ENCODE data around the gene USB1.

The USB1 gene

GRCh38 chr16:58035356-58036170, 34.4 kb downstream of the USB1 start:
- DNase-seq, result no peak

- DNase-seq, result no peak
Measured at GRCh38 chr16:58036943-58037342, 35.7 kb downstream of the USB1 start.

- DNase-seq, result no peak
Measured at GRCh38 chr16:58037365-58038057, 36.3 kb downstream of the USB1 start.

- no peak for DNase-seq
Measured at GRCh38 chr16:58038219-58038641, 37.0 kb downstream of the USB1 start.

- DNase-seq, result no peak
Measured at GRCh38 chr16:58039829-58040495, 38.8 kb downstream of the USB1 start.

- DNase-seq, result no peak
Measured at GRCh38 chr16:58040496-58040846, 39.3 kb downstream of the USB1 start.

- no peak for DNase-seq
Measured at GRCh38 chr16:58040945-58041627, 39.9 kb downstream of the USB1 start.

- no peak for DNase-seq
Measured at GRCh38 chr16:58041628-58041955, 40.4 kb downstream of the USB1 start.

- no peak for DNase-seq
Measured at GRCh38 chr16:58042001-58042885, 41.0 kb downstream of the USB1 start.

GRCh38 chr16:58042886-58043515, 41.8 kb downstream of the USB1 start:
- DNase-seq, result no peak

- DNase-seq, result no peak
Measured at GRCh38 chr16:58043571-58044155, 42.5 kb downstream of the USB1 start.

GRCh38 chr16:58044266-58045019, 43.2 kb downstream of the USB1 start:
- DNase-seq, result no peak

- no peak for DNase-seq
Measured at GRCh38 chr16:58045096-58045495, 43.9 kb downstream of the USB1 start.

- DNase-seq, result no peak
Measured at GRCh38 chr16:58046054-58046881, 45.1 kb downstream of the USB1 start.

GRCh38 chr16:58046936-58047335, 45.7 kb downstream of the USB1 start:
- no peak for DNase-seq

GRCh38 chr16:58047557-58048348, 46.5 kb downstream of the USB1 start:
- DNase-seq, result no peak

GRCh38 chr16:58048494-58049231, 47.5 kb downstream of the USB1 start:
- no peak for DNase-seq
